Calu3 (cell line): ENCODE measurements around the gene GUCY2C. TPM values are rescaled to one million over a fixed set of nuclear protein-coding genes. Genes with fewer than 3 reads are reported as not detected.

ENCODE experiments used
- BruUV-seq: library from RNA; stranded (reverse); fragments of 400-500 nt; replicated peaks from 2 replicates; lab custom pipeline; 2021; lab: Mats Ljungman, UMichigan
- CTCF ChIA-PET: fragments of 300-600 bp; sonication (Branson Sonifier 250); formaldehyde crosslinking; loops from one replicate; lab custom pipeline; 2022; ENCODE audit warnings: antibody characterized with exemption; lab: Charles Lee
- DNase-seq: peaks from one replicate; pipeline ENCODE4 v3.0.0; 2022
- H3K27ac Mint-ChIP-seq: one replicate; pipeline ENCODE4 v1.8.0; 2022; ENCODE audit warnings: mixed read lengths; ENCODE audit not compliant: unreplicated experiment
- H3K27me3 Mint-ChIP-seq: one replicate; pipeline ENCODE4 v1.8.0; 2022; ENCODE audit warnings: mixed read lengths; ENCODE audit not compliant: unreplicated experiment
- H3K36me3 Mint-ChIP-seq: one replicate; pipeline ENCODE4 v1.8.0; 2022; ENCODE audit warnings: mild to moderate bottlenecking, moderate library complexity, mixed read lengths; ENCODE audit not compliant: insufficient read depth, unreplicated experiment
- H3K4me1 Mint-ChIP-seq: one replicate; pipeline ENCODE4 v1.8.0; 2022; ENCODE audit warnings: mild to moderate bottlenecking, low read depth, mixed read lengths; ENCODE audit not compliant: unreplicated experiment
- H3K4me3 Mint-ChIP-seq: one replicate; pipeline ENCODE4 v1.8.0; 2022; ENCODE audit warnings: mild to moderate bottlenecking, low read depth, moderate library complexity, mixed read lengths; ENCODE audit not compliant: unreplicated experiment
- H3K9me3 Mint-ChIP-seq: one replicate; pipeline ENCODE4 v1.8.0; 2022; ENCODE audit warnings: low read depth, mixed read lengths; ENCODE audit not compliant: unreplicated experiment
- intact Hi-C: fragments of 100-400 bp; cut with micrococcal nuclease; formaldehyde crosslinking; loops from one replicate; pipeline ENCODE4 v1.10.0; 2022; ENCODE audit not compliant: unreplicated experiment
- total RNA-seq: library from RNA; stranded (reverse); gene quantifications from 2 replicates; pipeline ENCODE4 v1.2.3, GENCODE V29; 2022
- TF ChIP-seq, protein P1 (sequence below): fragments of 200-600 bp; IDR thresholded peaks from one replicate; pipeline ENCODE4 v1.8.0; 2022; ENCODE audit warnings: antibody characterized with exemption; ENCODE audit not compliant: unreplicated experiment

GUCY2C gene
- total RNA-seq, 1 experiment from 2014 or later = not detected

DNA sequence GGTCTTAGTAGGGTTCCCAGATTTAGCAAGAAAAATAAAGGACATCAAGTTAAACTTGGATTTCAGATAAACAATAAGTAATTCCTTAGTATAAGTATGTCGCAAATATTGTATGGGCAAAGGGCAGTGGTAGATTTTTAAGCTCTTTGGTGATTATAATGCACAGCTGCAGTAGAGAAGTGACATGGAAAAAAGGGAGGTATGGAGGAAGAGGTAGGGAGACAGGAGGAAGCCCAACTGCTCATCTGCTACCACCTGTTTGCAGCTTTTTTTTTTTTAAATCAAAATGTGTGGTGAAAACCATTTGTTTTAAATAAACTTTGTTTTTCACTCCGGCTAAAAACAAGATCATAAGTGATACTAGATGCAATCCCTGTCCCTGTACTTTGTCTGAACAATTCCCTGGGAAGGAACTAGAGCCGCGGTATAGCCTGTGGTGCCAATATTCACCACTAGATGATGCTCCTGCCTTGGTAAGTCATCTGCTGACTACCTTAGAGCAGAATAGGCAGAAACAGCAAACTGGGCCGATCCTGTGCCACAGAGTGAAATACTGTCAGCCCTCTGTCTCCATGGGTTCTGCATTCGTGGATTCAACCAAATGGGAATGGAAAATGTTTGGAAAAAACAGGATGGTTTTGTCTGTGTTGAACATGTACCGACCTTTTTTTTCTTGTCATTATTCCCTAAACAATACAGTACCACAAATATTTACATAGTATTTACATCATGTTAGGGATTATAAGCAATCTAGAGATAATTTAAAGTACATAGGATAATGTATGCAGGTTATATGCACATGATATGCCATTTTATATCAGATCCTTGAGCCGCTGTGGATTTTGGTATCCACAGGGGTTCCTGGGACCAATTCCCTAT, 66.3 kb downstream of the GUCY2C start:
- CTCF ChIA-PET = no interaction called here
- H3K4me3 Mint-ChIP-seq = no peak overlapping the region
- TF ChIP-seq, protein P1, sequence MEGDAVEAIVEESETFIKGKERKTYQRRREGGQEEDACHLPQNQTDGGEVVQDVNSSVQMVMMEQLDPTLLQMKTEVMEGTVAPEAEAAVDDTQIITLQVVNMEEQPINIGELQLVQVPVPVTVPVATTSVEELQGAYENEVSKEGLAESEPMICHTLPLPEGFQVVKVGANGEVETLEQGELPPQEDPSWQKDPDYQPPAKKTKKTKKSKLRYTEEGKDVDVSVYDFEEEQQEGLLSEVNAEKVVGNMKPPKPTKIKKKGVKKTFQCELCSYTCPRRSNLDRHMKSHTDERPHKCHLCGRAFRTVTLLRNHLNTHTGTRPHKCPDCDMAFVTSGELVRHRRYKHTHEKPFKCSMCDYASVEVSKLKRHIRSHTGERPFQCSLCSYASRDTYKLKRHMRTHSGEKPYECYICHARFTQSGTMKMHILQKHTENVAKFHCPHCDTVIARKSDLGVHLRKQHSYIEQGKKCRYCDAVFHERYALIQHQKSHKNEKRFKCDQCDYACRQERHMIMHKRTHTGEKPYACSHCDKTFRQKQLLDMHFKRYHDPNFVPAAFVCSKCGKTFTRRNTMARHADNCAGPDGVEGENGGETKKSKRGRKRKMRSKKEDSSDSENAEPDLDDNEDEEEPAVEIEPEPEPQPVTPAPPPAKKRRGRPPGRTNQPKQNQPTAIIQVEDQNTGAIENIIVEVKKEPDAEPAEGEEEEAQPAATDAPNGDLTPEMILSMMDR = peak; percentile 84
- DNase-seq = peak; percentile 71
- intact Hi-C loops = loop anchor here (2.0 kb wide), 1 partner anchor 87 kb away; no protein-coding TSS in a partner anchor
- H3K27ac Mint-ChIP-seq = no peak overlapping the region
- no peaks in the 10 kb centered on the region for H3K36me3 Mint-ChIP-seq
- H3K9me3 Mint-ChIP-seq = peaks cover 4% of the 10 kb centered on the region
- no TSS peak for BruUV-seq
- H3K4me1 Mint-ChIP-seq = no peaks in the 10 kb centered on the region
- no peaks in the 10 kb centered on the region for H3K27me3 Mint-ChIP-seq

DNA sequence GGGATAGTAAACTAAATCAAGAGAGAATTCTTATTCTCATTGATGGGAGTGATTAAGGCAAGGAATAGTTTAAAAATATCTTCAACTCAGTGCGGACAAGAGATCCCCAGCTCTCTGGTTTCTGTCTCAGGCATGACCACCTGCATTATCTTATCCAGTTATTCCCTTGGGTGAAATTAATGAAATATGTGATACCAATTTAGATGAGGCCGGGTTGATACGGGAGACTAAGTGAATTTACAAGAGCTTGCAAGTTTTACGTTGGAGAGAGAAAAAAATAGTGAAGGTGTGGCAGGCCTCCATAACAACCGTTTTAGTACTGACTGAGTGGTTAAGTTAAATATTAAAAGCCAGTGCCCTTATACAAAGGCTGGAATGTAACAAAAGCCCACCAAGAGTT, 67.6 kb downstream of the GUCY2C start:
- no peak for DNase-seq
- CTCF ChIA-PET = interaction anchor here (0.5 kb wide), 1 partner anchor 283 kb away, joined by 6 read pairs; no protein-coding TSS in a partner anchor
- TF ChIP-seq, protein P1 = no peak
- Mint-ChIP-seq H3K27ac (no peak overlapping the region), H3K27me3 (no peaks in the 10 kb centered on the region), H3K36me3 (no peaks in the 10 kb centered on the region), H3K4me1 (no peaks in the 10 kb centered on the region), H3K4me3 (no peak overlapping the region), H3K9me3 (no peaks in the 10 kb centered on the region)
- intact Hi-C loops = loop anchor here (1.0 kb wide), 1 partner anchor 36 kb away; no protein-coding TSS in a partner anchor
- BruUV-seq = no TSS peak

DNA sequence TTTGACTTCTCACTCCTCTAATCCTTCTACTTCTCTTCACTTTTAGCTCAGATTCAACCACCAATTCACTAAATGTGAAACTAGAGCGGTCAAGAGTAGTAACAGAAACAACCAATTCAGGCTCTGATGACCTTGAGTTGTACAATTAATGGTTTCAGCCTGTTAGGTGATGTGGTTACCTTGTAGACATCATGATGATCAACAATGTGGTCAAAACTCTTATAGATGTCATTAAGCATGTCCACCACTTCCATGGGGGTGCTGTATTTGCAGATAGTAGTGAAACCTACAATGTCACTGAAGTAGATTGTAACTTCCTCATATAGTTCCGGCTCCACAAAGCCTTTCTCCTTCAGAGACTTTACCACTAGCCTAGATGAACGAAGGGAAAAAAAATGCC, 74.6 kb downstream of the GUCY2C start:
- Mint-ChIP-seq H3K9me3 (no peaks in the 10 kb centered on the region), H3K27me3 (no peaks in the 10 kb centered on the region), H3K4me3 (no peak overlapping the region), H3K4me1 (peaks cover 17% of the 10 kb centered on the region), H3K27ac (no peak overlapping the region), H3K36me3 (no peaks in the 10 kb centered on the region)
- TF ChIP-seq, protein P1 = no peak
- no TSS peak for BruUV-seq
- intact Hi-C loops = no loop called here
- no peak for DNase-seq
- CTCF ChIA-PET = no interaction called here

DNA sequence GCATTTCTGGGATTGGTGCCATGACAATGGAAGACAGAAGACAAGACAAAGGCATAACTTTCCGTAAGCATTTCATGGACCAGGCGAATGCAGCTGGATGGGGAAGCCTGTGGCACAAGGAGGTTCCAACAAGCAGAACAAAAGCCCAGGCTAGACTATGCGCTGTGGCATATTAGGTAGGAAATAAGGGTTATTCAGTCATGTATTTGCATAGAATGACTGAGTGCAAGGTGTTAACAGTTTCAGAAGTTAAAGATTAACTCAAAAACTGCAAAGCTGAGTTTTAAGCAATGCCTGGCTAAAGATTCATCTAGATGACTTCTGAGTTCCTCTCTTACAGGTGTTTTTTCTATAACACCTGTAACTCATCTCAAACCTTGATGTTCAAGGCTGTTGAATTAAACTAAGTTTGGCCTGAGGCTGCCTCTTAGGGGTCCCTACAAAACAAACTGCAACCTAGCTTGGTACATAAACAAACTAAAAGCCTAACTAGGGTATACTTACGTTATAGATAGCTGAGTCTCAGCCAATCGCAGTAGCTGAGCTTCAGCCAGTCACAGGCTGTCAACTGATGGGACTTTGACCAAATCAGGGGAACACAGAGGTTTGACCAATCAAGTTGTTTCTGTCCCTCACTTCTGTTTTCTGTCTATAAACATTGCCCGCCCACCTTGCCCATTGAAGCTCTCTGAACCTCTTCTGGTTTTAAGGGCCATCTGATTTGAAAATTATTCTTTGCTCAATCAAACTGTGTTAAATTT, 76.5 kb downstream of the GUCY2C start:
- Mint-ChIP-seq H3K4me3 (peak overlapping the region; percentile 24), H3K27ac (peak overlapping the region; percentile 35), H3K4me1 (peaks cover 19% of the 10 kb centered on the region), H3K36me3 (no peaks in the 10 kb centered on the region), H3K9me3 (no peaks in the 10 kb centered on the region), H3K27me3 (no peaks in the 10 kb centered on the region)
- DNase-seq = no peak
- BruUV-seq = no TSS peak
- CTCF ChIA-PET = interaction anchor here (0.5 to 2.0 kb wide), 8 partner anchors 47 to 382 kb away, joined by 3 to 13 read pairs (median 6); no protein-coding TSS in a partner anchor
- intact Hi-C loops = loop anchor here (1.0 to 5.0 kb wide), 3 partner anchors 48 to 383 kb away; no protein-coding TSS in a partner anchor
- TF ChIP-seq, protein P1 = no peak
